ENCODE data around the gene STK25.
"Not testable (repeated sequence)": the region's sequence is repeated elsewhere in the genome, so short reads cannot be mapped to it uniquely, and the experiment has no call there.

The STK25 gene

GRCh38 chr2:241456546-241456945 lies 51.8 kb downstream of the STK25 start:
- no peak for ATAC-seq
- no peak for TF ChIP-seq TOX (CRISPR knock-in tag; IDR thresholded peaks at IDR 0.05; ENCODE audit: borderline replicate concordance)
- no peak for TF ChIP-seq CSDC2 (CRISPR knock-in tag; IDR thresholded peaks at IDR 0.05)
- TF ChIP-seq ISL1 (CRISPR knock-in tag; IDR thresholded peaks at IDR 0.05): no peak
- TF ChIP-seq ZNF565 (CRISPR knock-in tag; conservative IDR thresholded peaks at IDR 0.05; ENCODE audit: low read depth): no peak
- TF ChIP-seq SNAI2 (CRISPR knock-in tag; IDR thresholded peaks at IDR 0.05): no peak
- TF ChIP-seq, protein P1, sequence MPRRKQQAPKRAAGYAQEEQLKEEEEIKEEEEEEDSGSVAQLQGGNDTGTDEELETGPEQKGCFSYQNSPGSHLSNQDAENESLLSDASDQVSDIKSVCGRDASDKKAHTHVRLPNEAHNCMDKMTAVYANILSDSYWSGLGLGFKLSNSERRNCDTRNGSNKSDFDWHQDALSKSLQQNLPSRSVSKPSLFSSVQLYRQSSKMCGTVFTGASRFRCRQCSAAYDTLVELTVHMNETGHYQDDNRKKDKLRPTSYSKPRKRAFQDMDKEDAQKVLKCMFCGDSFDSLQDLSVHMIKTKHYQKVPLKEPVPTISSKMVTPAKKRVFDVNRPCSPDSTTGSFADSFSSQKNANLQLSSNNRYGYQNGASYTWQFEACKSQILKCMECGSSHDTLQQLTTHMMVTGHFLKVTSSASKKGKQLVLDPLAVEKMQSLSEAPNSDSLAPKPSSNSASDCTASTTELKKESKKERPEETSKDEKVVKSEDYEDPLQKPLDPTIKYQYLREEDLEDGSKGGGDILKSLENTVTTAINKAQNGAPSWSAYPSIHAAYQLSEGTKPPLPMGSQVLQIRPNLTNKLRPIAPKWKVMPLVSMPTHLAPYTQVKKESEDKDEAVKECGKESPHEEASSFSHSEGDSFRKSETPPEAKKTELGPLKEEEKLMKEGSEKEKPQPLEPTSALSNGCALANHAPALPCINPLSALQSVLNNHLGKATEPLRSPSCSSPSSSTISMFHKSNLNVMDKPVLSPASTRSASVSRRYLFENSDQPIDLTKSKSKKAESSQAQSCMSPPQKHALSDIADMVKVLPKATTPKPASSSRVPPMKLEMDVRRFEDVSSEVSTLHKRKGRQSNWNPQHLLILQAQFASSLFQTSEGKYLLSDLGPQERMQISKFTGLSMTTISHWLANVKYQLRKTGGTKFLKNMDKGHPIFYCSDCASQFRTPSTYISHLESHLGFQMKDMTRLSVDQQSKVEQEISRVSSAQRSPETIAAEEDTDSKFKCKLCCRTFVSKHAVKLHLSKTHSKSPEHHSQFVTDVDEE (CRISPR knock-in tag; IDR thresholded peaks at IDR 0.05): no peak
- TF ChIP-seq GLIS3 (CRISPR knock-in tag; IDR thresholded peaks at IDR 0.05): no peak
- TF ChIP-seq ARNTL (CRISPR knock-in tag; IDR thresholded peaks at IDR 0.05; ENCODE audit: borderline replicate concordance, low read depth): no peak
- no peak for TF ChIP-seq BACH2 (CRISPR knock-in tag; IDR thresholded peaks at IDR 0.05; ENCODE audit: borderline replicate concordance)
- no peak for TF ChIP-seq ZFP3 (CRISPR knock-in tag; IDR thresholded peaks at IDR 0.05)
- TF ChIP-seq, protein P2, sequence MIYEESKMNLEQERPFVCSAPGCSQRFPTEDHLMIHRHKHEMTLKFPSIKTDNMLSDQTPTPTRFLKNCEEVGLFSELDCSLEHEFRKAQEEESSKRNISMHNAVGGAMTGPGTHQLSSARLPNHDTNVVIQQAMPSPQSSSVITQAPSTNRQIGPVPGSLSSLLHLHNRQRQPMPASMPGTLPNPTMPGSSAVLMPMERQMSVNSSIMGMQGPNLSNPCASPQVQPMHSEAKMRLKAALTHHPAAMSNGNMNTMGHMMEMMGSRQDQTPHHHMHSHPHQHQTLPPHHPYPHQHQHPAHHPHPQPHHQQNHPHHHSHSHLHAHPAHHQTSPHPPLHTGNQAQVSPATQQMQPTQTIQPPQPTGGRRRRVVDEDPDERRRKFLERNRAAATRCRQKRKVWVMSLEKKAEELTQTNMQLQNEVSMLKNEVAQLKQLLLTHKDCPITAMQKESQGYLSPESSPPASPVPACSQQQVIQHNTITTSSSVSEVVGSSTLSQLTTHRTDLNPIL (CRISPR knock-in tag; IDR thresholded peaks at IDR 0.05; ENCODE audit: low read depth): no peak
- TF ChIP-seq TCF4 (CRISPR knock-in tag; IDR thresholded peaks at IDR 0.05; ENCODE audit: borderline replicate concordance): no peak

DNA sequence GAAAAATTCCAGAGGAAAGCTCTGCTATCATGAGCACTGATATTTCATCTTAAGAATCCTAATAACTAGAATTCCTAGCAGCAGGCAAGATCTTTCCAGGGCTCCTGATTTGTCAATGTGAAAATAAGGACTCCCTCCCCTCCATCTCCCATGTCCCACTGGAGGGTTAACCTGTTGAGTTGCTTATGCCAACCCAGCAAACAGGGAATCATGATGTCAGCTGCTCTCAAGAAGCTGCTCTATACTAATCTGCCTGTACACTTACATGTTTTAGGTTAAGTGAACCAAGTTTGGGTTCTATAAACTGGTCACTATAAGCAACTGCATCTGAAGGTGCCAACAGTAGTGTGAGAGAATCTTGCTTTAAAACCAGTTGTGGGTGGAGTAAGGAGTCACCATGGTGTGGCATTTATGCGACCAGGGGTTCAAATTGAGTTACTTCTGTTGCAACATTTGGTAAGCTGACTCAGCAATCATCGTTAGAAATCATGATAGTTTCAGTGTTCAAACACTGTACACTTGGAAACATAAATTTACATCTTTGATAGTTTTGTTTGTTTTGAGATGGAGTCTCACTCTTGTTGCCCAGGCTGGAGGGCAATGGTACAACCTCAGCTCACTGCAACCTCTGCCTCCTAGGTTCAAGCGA lies 53.4 kb downstream of the STK25 start:
- no peak for TF ChIP-seq RARB (CRISPR knock-in tag; IDR thresholded peaks at IDR 0.05)
- no peak for TF ChIP-seq ZNF565 (CRISPR knock-in tag; conservative IDR thresholded peaks at IDR 0.05; ENCODE audit: low read depth)
- TF ChIP-seq ZNF70 (CRISPR knock-in tag; IDR thresholded peaks at IDR 0.05): no peak
- no peak for TF ChIP-seq ZC3H10 (CRISPR knock-in tag; IDR thresholded peaks at IDR 0.05)
- TF ChIP-seq, protein P2 (CRISPR knock-in tag; IDR thresholded peaks at IDR 0.05; ENCODE audit: low read depth): no peak
- no peak for TF ChIP-seq ZFP3 (CRISPR knock-in tag; IDR thresholded peaks at IDR 0.05)
- TF ChIP-seq CSDC2 (CRISPR knock-in tag; IDR thresholded peaks at IDR 0.05): no peak
- TF ChIP-seq, protein P1 (CRISPR knock-in tag; IDR thresholded peaks at IDR 0.05): no peak
- no peak for TF ChIP-seq ISL1 (CRISPR knock-in tag; IDR thresholded peaks at IDR 0.05)
- TF ChIP-seq, protein P3, sequence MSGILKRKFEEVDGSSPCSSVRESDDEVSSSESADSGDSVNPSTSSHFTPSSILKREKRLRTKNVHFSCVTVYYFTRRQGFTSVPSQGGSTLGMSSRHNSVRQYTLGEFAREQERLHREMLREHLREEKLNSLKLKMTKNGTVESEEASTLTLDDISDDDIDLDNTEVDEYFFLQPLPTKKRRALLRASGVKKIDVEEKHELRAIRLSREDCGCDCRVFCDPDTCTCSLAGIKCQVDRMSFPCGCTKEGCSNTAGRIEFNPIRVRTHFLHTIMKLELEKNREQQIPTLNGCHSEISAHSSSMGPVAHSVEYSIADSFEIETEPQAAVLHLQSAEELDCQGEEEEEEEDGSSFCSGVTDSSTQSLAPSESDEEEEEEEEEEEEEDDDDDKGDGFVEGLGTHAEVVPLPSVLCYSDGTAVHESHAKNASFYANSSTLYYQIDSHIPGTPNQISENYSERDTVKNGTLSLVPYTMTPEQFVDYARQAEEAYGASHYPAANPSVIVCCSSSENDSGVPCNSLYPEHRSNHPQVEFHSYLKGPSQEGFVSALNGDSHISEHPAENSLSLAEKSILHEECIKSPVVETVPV (CRISPR knock-in tag; IDR thresholded peaks at IDR 0.05): no peak
- TF ChIP-seq TOX (CRISPR knock-in tag; IDR thresholded peaks at IDR 0.05; ENCODE audit: borderline replicate concordance): no peak
- TF ChIP-seq ESRRG (CRISPR knock-in tag; IDR thresholded peaks at IDR 0.05): no peak
- TF ChIP-seq TCF4 (CRISPR knock-in tag; IDR thresholded peaks at IDR 0.05; ENCODE audit: borderline replicate concordance): no peak
- TF ChIP-seq, protein P4, sequence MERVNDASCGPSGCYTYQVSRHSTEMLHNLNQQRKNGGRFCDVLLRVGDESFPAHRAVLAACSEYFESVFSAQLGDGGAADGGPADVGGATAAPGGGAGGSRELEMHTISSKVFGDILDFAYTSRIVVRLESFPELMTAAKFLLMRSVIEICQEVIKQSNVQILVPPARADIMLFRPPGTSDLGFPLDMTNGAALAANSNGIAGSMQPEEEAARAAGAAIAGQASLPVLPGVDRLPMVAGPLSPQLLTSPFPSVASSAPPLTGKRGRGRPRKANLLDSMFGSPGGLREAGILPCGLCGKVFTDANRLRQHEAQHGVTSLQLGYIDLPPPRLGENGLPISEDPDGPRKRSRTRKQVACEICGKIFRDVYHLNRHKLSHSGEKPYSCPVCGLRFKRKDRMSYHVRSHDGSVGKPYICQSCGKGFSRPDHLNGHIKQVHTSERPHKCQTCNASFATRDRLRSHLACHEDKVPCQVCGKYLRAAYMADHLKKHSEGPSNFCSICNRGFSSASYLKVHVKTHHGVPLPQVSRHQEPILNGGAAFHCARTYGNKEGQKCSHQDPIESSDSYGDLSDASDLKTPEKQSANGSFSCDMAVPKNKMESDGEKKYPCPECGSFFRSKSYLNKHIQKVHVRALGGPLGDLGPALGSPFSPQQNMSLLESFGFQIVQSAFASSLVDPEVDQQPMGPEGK (CRISPR knock-in tag; IDR thresholded peaks at IDR 0.05; ENCODE audit: borderline replicate concordance): no peak
- no peak for TF ChIP-seq ARNTL (CRISPR knock-in tag; IDR thresholded peaks at IDR 0.05; ENCODE audit: borderline replicate concordance, low read depth)
- TF ChIP-seq GLIS3 (CRISPR knock-in tag; IDR thresholded peaks at IDR 0.05): no peak
- TF ChIP-seq BACH2 (CRISPR knock-in tag; IDR thresholded peaks at IDR 0.05; ENCODE audit: borderline replicate concordance): no peak
- no peak for ATAC-seq

DNA sequence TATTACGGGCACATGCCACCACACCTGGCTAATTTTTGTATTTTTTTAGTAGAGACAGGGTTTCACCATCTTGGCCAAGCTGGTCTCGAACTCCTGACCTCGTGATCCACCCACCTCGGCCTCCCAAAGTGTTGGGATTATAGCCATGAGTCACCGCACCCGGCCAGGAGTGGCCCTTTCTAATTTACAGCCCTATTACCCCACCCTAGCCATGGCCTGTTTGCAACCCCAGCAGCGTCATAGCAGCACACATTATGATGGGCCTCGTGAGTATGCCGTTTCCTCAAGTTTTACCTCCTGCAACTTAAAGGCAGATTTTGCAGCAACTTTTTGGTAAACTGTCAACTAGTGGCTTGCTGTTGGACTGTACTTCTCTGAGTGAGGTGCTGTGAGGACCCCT lies 54.5 kb downstream of the STK25 start:
- not testable (repeated sequence) for ATAC-seq
